ENCODE data around the gene PELI2.

The PELI2 gene

DNA sequence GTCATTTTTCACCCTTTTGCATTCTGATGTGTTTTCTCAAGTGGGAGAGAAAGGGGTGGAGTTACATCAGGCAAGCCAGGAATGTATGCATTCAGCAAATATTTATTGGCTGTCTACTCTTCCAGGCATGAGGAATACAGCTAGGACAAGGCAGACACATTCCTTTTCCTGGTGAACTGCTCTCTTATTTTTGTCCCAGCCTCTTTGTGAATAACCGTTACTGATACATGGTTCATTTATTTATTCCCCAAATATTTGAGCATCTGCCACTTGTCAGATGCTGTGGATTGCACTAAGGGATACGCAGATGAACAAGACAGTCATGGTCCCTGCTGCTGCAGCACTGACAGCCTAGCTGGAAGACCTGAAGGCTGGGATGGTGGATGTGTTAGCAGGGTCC, 6.1 kb downstream of the PELI2 start:
- no peak overlapping the region for H3K4me3 ChIP-seq (ENCODE audit: control insufficient read depth, low read depth, low read length)
- DNase-seq (ENCODE audit: low read depth), result no peak
- TF ChIP-seq, protein P1, sequence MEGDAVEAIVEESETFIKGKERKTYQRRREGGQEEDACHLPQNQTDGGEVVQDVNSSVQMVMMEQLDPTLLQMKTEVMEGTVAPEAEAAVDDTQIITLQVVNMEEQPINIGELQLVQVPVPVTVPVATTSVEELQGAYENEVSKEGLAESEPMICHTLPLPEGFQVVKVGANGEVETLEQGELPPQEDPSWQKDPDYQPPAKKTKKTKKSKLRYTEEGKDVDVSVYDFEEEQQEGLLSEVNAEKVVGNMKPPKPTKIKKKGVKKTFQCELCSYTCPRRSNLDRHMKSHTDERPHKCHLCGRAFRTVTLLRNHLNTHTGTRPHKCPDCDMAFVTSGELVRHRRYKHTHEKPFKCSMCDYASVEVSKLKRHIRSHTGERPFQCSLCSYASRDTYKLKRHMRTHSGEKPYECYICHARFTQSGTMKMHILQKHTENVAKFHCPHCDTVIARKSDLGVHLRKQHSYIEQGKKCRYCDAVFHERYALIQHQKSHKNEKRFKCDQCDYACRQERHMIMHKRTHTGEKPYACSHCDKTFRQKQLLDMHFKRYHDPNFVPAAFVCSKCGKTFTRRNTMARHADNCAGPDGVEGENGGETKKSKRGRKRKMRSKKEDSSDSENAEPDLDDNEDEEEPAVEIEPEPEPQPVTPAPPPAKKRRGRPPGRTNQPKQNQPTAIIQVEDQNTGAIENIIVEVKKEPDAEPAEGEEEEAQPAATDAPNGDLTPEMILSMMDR (IDR thresholded peaks at IDR 0.05; ENCODE audit: control insufficient read depth, insufficient read depth, low read depth, low read length, missing control alignments), result no peak

DNA sequence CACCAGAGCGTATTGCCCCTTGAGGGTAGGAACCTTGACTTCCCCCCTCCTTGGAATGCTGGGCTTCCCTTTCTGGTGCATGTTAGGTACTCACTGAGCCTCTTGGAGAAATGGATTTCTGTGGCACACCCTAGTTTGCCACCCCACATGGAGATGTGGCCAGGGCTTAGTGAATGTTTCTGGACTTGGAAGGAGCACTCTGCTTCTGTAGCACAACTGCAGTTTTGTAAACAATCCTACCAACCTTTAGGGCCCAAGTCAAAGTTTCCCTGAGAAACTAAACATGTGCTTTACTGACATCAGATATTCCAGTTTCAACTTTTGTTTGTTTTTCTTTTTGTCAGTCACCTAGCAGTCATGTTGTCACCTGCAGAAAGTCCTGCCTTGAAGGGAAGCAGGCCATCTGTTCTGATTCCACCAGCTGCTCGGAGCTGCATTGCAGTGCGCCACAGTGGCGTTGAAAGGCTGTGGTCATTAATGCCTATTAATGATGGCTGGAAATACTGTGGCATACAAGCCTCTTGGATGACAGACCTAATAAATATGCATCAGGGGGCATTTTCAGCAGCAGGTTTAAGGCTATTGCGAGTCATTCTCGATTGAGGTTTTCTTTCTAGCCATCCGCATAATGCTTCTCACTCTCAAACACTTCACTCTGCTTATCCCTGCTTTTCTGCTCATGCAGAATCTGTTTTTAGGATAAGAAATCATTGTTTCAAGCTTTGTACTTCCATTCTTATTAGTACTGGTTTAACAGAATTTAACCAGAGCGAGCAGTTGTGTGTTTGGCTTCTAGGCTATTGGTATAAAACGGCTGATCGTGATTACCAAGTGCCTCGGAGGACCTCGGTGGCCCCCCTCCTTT, 7.8 kb downstream of the PELI2 start:
- no peak for DNase-seq (ENCODE audit: low read depth)
- no peak overlapping the region for H3K4me3 ChIP-seq (ENCODE audit: control insufficient read depth, low read depth, low read length)
- TF ChIP-seq, protein P1 (IDR thresholded peaks at IDR 0.05; ENCODE audit: control insufficient read depth, insufficient read depth, low read depth, low read length, missing control alignments), result no peak

DNA sequence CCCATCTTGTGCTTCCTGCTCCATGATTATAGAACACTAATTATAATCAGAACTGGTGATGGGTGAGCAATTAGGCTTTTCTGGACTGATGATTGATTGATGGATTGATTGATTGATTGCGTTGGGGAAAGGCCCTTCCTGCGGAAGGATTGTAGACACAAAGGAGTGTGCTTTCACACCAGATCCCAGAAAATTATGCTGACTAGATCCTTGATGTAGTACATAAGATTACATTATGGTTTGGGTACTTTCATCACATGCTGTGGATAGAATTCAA, 8.4 kb downstream of the PELI2 start:
- no peak overlapping the region for H3K4me3 ChIP-seq (ENCODE audit: control insufficient read depth, low read depth, low read length)
- DNase-seq (ENCODE audit: low read depth), result no peak
- TF ChIP-seq, protein P1 (IDR thresholded peaks at IDR 0.05; ENCODE audit: control insufficient read depth, insufficient read depth, low read depth, low read length, missing control alignments), result no peak

DNA sequence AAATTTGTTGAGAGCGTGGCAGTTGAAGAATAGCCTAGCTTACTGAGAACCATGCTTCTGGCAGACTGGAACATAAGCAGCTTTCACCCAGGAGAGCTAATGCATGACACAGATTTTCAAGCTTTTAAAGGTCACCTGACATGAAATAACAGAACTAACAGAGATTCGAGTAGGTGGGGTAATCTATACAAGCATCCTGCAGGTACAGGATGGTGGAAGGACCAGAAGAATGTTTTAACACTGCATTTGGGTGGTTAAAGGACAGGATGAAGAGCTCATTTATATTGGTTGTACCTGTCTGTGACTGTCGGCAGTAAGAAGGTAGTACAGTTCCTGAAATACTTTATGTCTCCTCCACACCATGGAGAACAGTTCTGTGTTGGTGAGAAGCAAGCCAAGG, 8.9 kb downstream of the PELI2 start:
- H3K4me3 ChIP-seq (ENCODE audit: control insufficient read depth, low read depth, low read length), result no peak overlapping the region
- TF ChIP-seq, protein P1 (IDR thresholded peaks at IDR 0.05; ENCODE audit: control insufficient read depth, insufficient read depth, low read depth, low read length, missing control alignments), result no peak
- DNase-seq (ENCODE audit: low read depth), result no peak

DNA sequence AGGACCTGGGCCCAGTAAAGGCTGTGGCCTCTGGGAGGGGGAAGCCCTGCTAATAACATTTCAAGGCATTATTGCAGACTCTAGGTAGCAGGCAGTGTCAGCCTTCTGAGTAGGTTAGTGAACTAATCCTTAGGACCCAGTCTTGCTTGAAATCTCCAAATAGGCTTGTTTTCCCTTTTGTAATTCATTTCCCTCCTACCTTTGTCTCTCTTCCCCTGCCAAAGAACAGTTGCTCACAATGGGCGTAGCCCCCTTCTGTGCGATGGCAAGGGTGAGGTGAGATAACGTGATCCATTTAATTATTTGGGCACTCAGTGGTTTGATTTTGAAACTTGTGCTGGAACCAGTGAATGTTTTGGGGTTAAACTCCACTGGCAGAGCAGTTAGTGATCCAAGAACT, 10.9 kb downstream of the PELI2 start:
- DNase-seq (ENCODE audit: low read depth), result no peak
- TF ChIP-seq, protein P1 (IDR thresholded peaks at IDR 0.05; ENCODE audit: control insufficient read depth, insufficient read depth, low read depth, low read length, missing control alignments), result no peak
- no peak overlapping the region for H3K4me3 ChIP-seq (ENCODE audit: control insufficient read depth, low read depth, low read length)

DNA sequence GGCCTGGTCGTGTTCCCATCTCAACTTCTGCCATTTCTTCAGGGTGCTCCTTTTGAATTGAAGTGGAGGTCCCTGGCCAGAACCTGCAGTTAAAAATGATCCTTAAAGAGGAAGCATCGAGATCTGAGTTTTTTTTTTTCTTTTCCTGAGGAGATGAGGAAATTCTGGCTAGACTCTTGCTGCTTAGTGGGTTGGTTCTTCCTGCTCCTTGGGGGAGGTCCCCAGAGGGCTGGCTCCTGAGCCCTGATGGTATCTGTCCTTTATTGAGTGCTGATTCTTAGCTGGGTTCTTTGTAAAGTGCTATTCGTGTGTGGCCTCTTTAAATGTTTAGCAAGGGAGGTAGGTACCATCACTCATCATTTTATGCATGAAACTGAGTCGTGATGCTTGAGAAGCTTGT, 11.7 kb downstream of the PELI2 start:
- TF ChIP-seq, protein P1 (IDR thresholded peaks at IDR 0.05; ENCODE audit: control insufficient read depth, insufficient read depth, low read depth, low read length, missing control alignments), result no peak
- no peak overlapping the region for H3K4me3 ChIP-seq (ENCODE audit: control insufficient read depth, low read depth, low read length)
- no peak for DNase-seq (ENCODE audit: low read depth)

All from AG09309 (cell line).